H9 (cell line): ENCODE measurements around the gene UST. TPM values are rescaled to one million over a fixed set of nuclear protein-coding genes. Genes with fewer than 3 reads are reported as not detected.

ENCODE experiments used
- DNase-seq: peaks from one replicate; pipeline ENCODE4 v3.0.0-alpha.2; 2017
- H2AFZ ChIP-seq: one replicate; pipeline ENCODE4 v1.6.1; 2013; ENCODE audit warnings: mild to moderate bottlenecking, low read length, control low read depth, moderate library complexity
- H2AK5ac ChIP-seq: 2 replicates; pipeline ENCODE4 v1.6.1; 2013; ENCODE audit warnings: low read length, control low read depth, mixed read lengths; ENCODE audit not compliant: insufficient read length
- H2BK120ac ChIP-seq: one replicate; pipeline ENCODE4 v1.6.1; 2013; ENCODE audit warnings: low read depth, mild to moderate bottlenecking, low read length, control low read depth, inconsistent platforms; ENCODE audit not compliant: poor library complexity, severe bottlenecking
- H2BK12ac ChIP-seq: 2 replicates; pipeline ENCODE4 v1.6.1; 2013; ENCODE audit warnings: low read length, control low read depth, mixed read lengths, low read depth; ENCODE audit not compliant: insufficient read length
- H2BK15ac ChIP-seq: 2 replicates; pipeline ENCODE4 v1.6.1; 2013; ENCODE audit warnings: low read depth, low read length, control low read depth
- H2BK20ac ChIP-seq: one replicate; pipeline ENCODE4 v1.6.1; 2013; ENCODE audit warnings: low read depth, mild to moderate bottlenecking, low read length, control low read depth, inconsistent platforms; ENCODE audit not compliant: poor library complexity, severe bottlenecking
- H2BK5ac ChIP-seq: 2 replicates; pipeline ENCODE4 v1.6.1; 2013; ENCODE audit warnings: low read length, control low read depth, mixed read lengths; ENCODE audit not compliant: insufficient read length
- H3K14ac ChIP-seq: 2 replicates; pipeline ENCODE4 v1.6.1; 2013; ENCODE audit warnings: low read length, control low read depth; ENCODE audit not compliant: insufficient read depth
- H3K18ac ChIP-seq: 2 replicates; pipeline ENCODE4 v1.6.1; 2013; ENCODE audit warnings: low read depth, mild to moderate bottlenecking, mixed read lengths, low read length, control low read depth; ENCODE audit not compliant: insufficient read length
- H3K23ac ChIP-seq: 2 replicates; pipeline ENCODE4 v1.6.1; 2013; ENCODE audit warnings: low read length, control low read depth, mixed read lengths, low read depth; ENCODE audit not compliant: insufficient read length
- H3K23me2 ChIP-seq: 2 replicates; pipeline ENCODE4 v1.6.1; 2013; ENCODE audit warnings: low read depth, mild to moderate bottlenecking, mixed read lengths, low read length, control low read depth; ENCODE audit not compliant: insufficient read length, poor library complexity, severe bottlenecking
- H3K27ac ChIP-seq: 2 replicates; pipeline ENCODE4 v1.5.1; 2013; ENCODE audit warnings: low read length, control low read depth, mixed read lengths, low read depth; ENCODE audit not compliant: insufficient read length
- H3K27me3 ChIP-seq: 2 replicates; pipeline ENCODE4 v1.6.1; 2013; ENCODE audit warnings: low read length, control low read depth, inconsistent platforms; ENCODE audit not compliant: insufficient read depth
- H3K4ac ChIP-seq: 2 replicates; pipeline ENCODE4 v1.6.1; 2013; ENCODE audit warnings: low read depth, mild to moderate bottlenecking, control low read depth, inconsistent platforms, low read length, moderate library complexity
- H3K4me1 ChIP-seq: 2 replicates; pipeline ENCODE4 v1.6.1; 2013; ENCODE audit warnings: low read length, control low read depth, inconsistent platforms; ENCODE audit not compliant: insufficient read depth
- H3K4me2 ChIP-seq: 2 replicates; pipeline ENCODE4 v1.6.1; 2013; ENCODE audit warnings: low read length, control low read depth, mixed read lengths; ENCODE audit not compliant: insufficient read length, insufficient read depth
- H3K56ac ChIP-seq: 2 replicates; pipeline ENCODE4 v1.6.1; 2013; ENCODE audit warnings: low read depth, mild to moderate bottlenecking, mixed read lengths, low read length, control low read depth; ENCODE audit not compliant: insufficient read length
- H3K79me1 ChIP-seq: 2 replicates; pipeline ENCODE4 v1.6.1; 2013; ENCODE audit warnings: low read depth, mild to moderate bottlenecking, moderate library complexity, low read length, control low read depth, inconsistent platforms; ENCODE audit not compliant: insufficient read depth, poor library complexity, severe bottlenecking
- H3K79me2 ChIP-seq: 2 replicates; pipeline ENCODE4 v1.6.1; 2013; ENCODE audit warnings: low read length, control low read depth, inconsistent platforms; ENCODE audit not compliant: insufficient read depth
- H3K9ac ChIP-seq: 2 replicates; pipeline ENCODE4 v1.6.1; 2013; ENCODE audit warnings: low read length, control low read depth, mixed read lengths; ENCODE audit not compliant: insufficient read length; ENCODE audit errors: extremely low read depth
- H3K9me3 ChIP-seq: one replicate; pipeline ENCODE4 v1.6.1; 2013; ENCODE audit warnings: low read depth, low read length, inconsistent platforms; ENCODE audit not compliant: control insufficient read depth
- H3T11ph ChIP-seq: one replicate; pipeline ENCODE4 v1.6.1; 2013; ENCODE audit warnings: mild to moderate bottlenecking, low read length, control low read depth, inconsistent platforms
- H4K20me1 ChIP-seq: one replicate; pipeline ENCODE4 v1.6.1; 2013; ENCODE audit not compliant: control insufficient read depth, insufficient read length, insufficient read depth
- H4K5ac ChIP-seq: 2 replicates; pipeline ENCODE4 v1.6.1; 2013; ENCODE audit warnings: low read depth, mild to moderate bottlenecking, mixed read lengths, low read length, control low read depth; ENCODE audit not compliant: insufficient read length
- H4K8ac ChIP-seq: replicated peaks from 2 replicates; pipeline ENCODE4 v1.6.1; 2013; ENCODE audit warnings: low read length, control low read depth, mixed read lengths, low read depth; ENCODE audit not compliant: insufficient read length
- H4K91ac ChIP-seq: 2 replicates; pipeline ENCODE4 v1.6.1; 2013; ENCODE audit warnings: low read depth, mild to moderate bottlenecking, moderate library complexity, mixed read lengths, low read length, control low read depth; ENCODE audit not compliant: insufficient read length
- H3K27ac Mint-ChIP-seq, 3 experiments: 2 replicates in 2 of 3; 3 replicates in 1 of 3; pipeline ENCODE4 v1.8.0; 2020 to 2021; ENCODE audit warnings: mixed read lengths in 3 of 3, mild to moderate bottlenecking in 1 of 3, moderate library complexity in 1 of 3
- H3K27me3 Mint-ChIP-seq: 2 replicates; pipeline ENCODE4 v1.8.0; 2021; ENCODE audit warnings: low read depth, mild to moderate bottlenecking, moderate library complexity, mixed read lengths
- H3K36me3 Mint-ChIP-seq, 3 experiments: 2 replicates in 2 of 3; 3 replicates in 1 of 3; pipeline ENCODE4 v1.8.0; 2020 to 2021; ENCODE audit warnings: low read depth in 3 of 3, mixed read lengths in 3 of 3; ENCODE audit not compliant: insufficient read depth in 1 of 3
- H3K4me1 Mint-ChIP-seq, 2 experiments: 2 replicates each; pipeline ENCODE4 v1.8.0; 2020; ENCODE audit warnings: mixed read lengths in 2 of 2
- H3K4me3 Mint-ChIP-seq, 2 experiments: 2 replicates in 1 of 2; 3 replicates in 1 of 2; pipeline ENCODE4 v1.8.0; 2020 to 2021; ENCODE audit warnings: mild to moderate bottlenecking in 2 of 2, mixed read lengths in 2 of 2, moderate library complexity in 1 of 2
- H3K9me3 Mint-ChIP-seq, 2 experiments: 2 replicates in 1 of 2; 3 replicates in 1 of 2; pipeline ENCODE4 v1.8.0; 2020; ENCODE audit warnings: mild to moderate bottlenecking in 2 of 2, mixed read lengths in 2 of 2, moderate library complexity in 1 of 2
- WGBS: extraction: QIAGEN DNeasy Blood & Tissue Kit; methylation state at CpG from one replicate; pipeline ENCODE4 v1.1.7; 2013; ENCODE audit warnings: missing lambda C conversion rate, low lambda C conversion rate, mixed read lengths; ENCODE audit not compliant: insufficient read length; ENCODE audit errors: extremely low coverage; 5-methylcytosine and 5-hydroxymethylcytosine counted together
- total RNA-seq: library from RNA; stranded (reverse); gene quantifications from 2 replicates; pipeline ENCODE4 v1.2.1, GENCODE V29; 2021
- TF ChIP-seq, protein P1 (sequence below): fragments of 200-600 bp; sonication (generic); conservative IDR thresholded peaks from 3 replicates; pipeline ENCODE4 v1.8.0; 2021; ENCODE audit warnings: antibody characterized with exemption, mild to moderate bottlenecking

Gene UST
- total RNA-seq, 1 experiment from 2014 or later = 14.4 TPM

DNA sequence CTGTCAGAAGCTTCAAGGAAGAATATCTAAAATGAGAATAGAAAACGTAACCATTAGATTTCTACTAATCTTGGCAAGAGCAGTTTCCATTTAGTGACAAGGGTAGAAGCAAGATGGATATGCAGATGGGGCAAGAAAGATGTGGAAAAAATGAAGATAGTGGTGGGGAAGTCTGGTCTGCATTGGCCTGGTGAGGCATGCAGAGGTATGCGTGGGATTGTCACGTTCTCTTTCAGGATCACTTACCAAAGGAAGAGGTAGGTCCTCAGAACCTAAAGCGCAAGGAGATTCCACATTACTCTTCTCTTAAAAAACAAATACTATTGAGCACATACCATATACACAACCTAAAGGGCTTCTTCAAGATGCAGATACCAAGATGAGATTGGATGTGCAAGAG is 238.7 kb downstream of the UST start:
- H3K79me1 ChIP-seq = no peaks in the 10 kb centered on the region
- H2BK12ac ChIP-seq = no peak overlapping the region
- H4K20me1 ChIP-seq = no peaks in the 10 kb centered on the region
- H3K4me1 Mint-ChIP-seq = peaks cover 38 to 47% of the 10 kb centered on the region in 2 experiments
- H3K36me3 Mint-ChIP-seq = peaks cover 5 to 17% (median 11%) of the 10 kb centered on the region in 3 experiments; a peak in 5 of 7 replicates
- no peak overlapping the region for H3K9ac ChIP-seq
- H4K8ac ChIP-seq = no peak overlapping the region
- H2BK120ac ChIP-seq = no peak overlapping the region
- H4K5ac ChIP-seq = no peak overlapping the region
- H3K23ac ChIP-seq = no peak overlapping the region
- no peak overlapping the region for H3K4me2 ChIP-seq
- no peak overlapping the region for H3K27ac Mint-ChIP-seq
- no peaks in the 10 kb centered on the region for H3K9me3 Mint-ChIP-seq
- no peak overlapping the region for H3T11ph ChIP-seq
- peaks cover 2% of the 10 kb centered on the region; the same call in 1 of the 2 replicates for H3K79me2 ChIP-seq
- H2BK20ac ChIP-seq = no peak overlapping the region
- no peak overlapping the region for H3K14ac ChIP-seq
- no peak for DNase-seq
- no peak overlapping the region for H2BK15ac ChIP-seq
- TF ChIP-seq, protein P1, sequence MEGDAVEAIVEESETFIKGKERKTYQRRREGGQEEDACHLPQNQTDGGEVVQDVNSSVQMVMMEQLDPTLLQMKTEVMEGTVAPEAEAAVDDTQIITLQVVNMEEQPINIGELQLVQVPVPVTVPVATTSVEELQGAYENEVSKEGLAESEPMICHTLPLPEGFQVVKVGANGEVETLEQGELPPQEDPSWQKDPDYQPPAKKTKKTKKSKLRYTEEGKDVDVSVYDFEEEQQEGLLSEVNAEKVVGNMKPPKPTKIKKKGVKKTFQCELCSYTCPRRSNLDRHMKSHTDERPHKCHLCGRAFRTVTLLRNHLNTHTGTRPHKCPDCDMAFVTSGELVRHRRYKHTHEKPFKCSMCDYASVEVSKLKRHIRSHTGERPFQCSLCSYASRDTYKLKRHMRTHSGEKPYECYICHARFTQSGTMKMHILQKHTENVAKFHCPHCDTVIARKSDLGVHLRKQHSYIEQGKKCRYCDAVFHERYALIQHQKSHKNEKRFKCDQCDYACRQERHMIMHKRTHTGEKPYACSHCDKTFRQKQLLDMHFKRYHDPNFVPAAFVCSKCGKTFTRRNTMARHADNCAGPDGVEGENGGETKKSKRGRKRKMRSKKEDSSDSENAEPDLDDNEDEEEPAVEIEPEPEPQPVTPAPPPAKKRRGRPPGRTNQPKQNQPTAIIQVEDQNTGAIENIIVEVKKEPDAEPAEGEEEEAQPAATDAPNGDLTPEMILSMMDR = no peak
- H2AK5ac ChIP-seq = no peak overlapping the region
- WGBS = no CpG with 5 or more reads among the region's 4 CpGs
- H3K56ac ChIP-seq = no peak overlapping the region
- H3K27me3 Mint-ChIP-seq = no peaks in the 10 kb centered on the region
- H3K27me3 ChIP-seq = no peaks in the 10 kb centered on the region
- H3K4me1 ChIP-seq = peaks cover 11% of the 10 kb centered on the region
- no peaks in the 10 kb centered on the region for H3K9me3 ChIP-seq
- H3K27ac ChIP-seq = no peak overlapping the region
- no peak overlapping the region for H2AFZ ChIP-seq
- no peaks in the 10 kb centered on the region for H3K23me2 ChIP-seq
- no peak overlapping the region for H3K4me3 Mint-ChIP-seq
- H4K91ac ChIP-seq = no peak overlapping the region
- no peak overlapping the region for H3K18ac ChIP-seq
- no peak overlapping the region for H2BK5ac ChIP-seq
- no peak overlapping the region for H3K4ac ChIP-seq
